GM12875 (cell line): ENCODE data around the gene JCAD.
"Not testable (repeated sequence)": the region's sequence is repeated elsewhere in the genome, so short reads cannot be mapped to it uniquely, and the experiment has no call there.

Experiments
- H3K4me3 ChIP-seq: one replicate; pipeline ENCODE4 v1.5.1; 2011; ENCODE audit warnings: low read depth, low read length, control low read depth
- TF ChIP-seq, protein P1 (sequence below): IDR thresholded peaks from 2 replicates; pipeline ENCODE4 v1.5.1; 2011; ENCODE audit warnings: low read depth, mild to moderate bottlenecking, control low read depth, inconsistent platforms, low read length, moderate library complexity, borderline replicate concordance; ENCODE audit not compliant: insufficient read depth

JCAD gene

GRCh38 chr10:30059209-30060107 is at the start of gene JCAD:
TSS of gene JCAD (minus strand) at chr10:30059586. CDS start at chr10:30047812, 11,774 bp downstream.
- TF ChIP-seq, protein P1, sequence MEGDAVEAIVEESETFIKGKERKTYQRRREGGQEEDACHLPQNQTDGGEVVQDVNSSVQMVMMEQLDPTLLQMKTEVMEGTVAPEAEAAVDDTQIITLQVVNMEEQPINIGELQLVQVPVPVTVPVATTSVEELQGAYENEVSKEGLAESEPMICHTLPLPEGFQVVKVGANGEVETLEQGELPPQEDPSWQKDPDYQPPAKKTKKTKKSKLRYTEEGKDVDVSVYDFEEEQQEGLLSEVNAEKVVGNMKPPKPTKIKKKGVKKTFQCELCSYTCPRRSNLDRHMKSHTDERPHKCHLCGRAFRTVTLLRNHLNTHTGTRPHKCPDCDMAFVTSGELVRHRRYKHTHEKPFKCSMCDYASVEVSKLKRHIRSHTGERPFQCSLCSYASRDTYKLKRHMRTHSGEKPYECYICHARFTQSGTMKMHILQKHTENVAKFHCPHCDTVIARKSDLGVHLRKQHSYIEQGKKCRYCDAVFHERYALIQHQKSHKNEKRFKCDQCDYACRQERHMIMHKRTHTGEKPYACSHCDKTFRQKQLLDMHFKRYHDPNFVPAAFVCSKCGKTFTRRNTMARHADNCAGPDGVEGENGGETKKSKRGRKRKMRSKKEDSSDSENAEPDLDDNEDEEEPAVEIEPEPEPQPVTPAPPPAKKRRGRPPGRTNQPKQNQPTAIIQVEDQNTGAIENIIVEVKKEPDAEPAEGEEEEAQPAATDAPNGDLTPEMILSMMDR: no peak
- peak within 1 kb of the TSS; percentile 26 for H3K4me3 ChIP-seq

DNA sequence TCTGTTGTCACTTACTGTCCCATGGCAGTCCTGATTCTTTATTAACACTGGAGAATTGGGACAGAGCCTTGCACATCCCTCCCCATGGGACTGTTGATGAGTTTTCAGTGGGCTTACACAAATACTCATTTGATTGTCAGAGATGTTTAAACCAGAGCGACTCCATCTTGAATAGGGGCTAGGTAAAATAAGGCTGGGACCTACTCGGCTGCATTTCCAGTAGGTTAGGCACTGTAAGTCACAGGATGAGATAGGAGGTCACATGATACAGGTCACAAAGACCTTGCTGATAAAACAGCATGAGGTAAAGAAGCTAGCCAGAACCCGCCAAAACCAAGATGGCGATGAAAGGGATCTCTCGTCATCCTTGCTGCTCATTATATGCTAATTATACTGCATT is 47.6 kb upstream of the JCAD start:
- no peak overlapping the region for H3K4me3 ChIP-seq
- TF ChIP-seq, protein P1: no peak

DNA sequence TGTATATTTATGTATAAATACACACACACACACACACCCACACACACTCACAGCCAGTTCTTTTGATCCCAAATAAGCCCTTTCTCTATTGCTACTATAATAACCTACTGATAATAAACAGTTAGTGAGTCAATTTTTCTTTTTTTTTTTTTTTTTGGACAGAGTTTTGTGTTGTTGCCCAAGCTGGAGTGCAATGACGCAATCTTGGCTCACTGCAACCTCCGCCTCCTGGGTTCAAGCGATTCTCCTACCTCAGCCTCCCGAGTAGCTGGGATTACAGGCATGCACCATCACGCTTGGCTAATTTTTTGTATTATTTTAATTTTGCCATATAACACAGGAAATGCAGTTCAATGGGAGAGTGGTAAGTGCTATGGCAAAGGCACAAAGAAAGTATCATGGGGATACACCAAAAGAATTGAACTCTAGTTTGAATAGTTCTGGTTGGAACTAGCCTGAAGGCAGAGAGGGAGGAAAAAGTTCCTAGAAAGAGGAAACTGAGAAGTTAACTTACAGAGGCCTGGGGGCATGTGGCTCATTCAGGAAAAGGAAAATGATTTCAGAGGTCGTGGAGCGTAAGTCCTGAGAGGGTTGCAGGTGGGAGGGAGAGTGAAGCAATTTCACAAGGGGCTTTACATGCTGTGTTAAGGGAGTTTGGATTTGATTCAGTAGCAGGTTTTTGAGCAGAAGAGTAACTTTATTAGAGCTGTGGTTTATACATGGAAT is 44.4 kb upstream of the JCAD start:
- TF ChIP-seq, protein P1: no peak

DNA sequence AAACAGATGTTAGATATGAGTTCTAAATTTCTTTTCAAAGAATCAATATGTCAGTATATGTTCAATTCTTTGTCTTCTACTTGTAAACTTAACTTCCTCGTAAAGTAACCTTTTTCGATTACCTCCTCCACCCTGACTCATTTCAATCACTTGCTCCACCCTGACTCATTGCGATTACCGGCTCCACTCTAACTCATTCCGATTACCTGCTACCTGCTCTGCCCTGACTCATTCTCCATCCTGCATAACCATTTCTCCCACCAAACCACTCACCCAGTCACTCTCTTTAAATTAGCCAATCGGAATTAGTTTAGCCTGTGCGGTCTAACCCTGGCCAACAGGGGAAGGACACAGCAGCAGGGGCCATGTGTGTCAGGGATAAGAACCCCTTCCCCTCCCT is 40.3 kb upstream of the JCAD start:
- not testable (repeated sequence) for H3K4me3 ChIP-seq

More for the DNA sequence above, 44.4 kb upstream of the JCAD start:
- no peak overlapping the region for H3K4me3 ChIP-seq

DNA sequence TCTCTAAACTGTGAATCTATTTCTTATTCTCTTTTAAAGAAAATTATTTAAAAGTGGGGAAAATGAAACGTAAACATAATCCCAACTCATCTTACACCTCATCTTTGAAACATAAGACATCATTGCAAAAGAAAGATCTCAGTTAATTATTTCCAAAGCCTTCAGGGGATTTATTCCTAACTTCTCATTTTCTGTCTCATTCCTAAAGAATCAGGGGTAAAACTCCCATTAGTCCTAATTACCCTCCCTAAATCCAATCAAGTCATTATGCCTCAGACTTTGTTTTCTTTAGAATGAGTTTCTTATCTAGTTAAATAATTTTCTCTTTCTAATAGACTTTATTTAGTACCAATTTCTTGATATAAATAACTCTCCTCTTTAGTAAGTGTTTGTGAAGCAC is 39.7 kb upstream of the JCAD start:
- TF ChIP-seq, protein P1: no peak

GRCh38 chr10:30098629-30099028 is 39.2 kb upstream of the JCAD start:
- TF ChIP-seq, protein P1: no peak
- H3K4me3 ChIP-seq: no peak overlapping the region

More for the DNA sequence above, 39.7 kb upstream of the JCAD start:
- H3K4me3 ChIP-seq: no peak overlapping the region

DNA sequence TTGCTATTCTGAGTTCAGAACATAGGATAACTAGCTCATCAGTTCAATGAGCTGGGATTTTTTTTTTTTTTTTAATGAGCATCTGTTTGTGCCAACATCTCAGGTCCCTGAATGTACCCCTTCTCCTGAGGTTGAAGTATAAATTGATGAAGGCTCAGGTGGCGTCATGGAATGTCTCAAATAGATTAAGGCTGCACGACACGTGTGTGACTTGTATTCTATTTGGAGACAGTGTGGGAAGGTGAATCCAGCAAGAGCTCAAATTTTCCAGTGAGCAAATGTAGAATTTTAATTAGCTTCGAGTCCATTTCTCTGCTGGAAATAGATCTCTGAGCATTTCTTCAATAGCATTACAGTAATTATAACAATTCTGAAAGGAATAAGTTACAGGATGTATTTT is 37.2 kb upstream of the JCAD start:
- TF ChIP-seq, protein P1: no peak
- no peak overlapping the region for H3K4me3 ChIP-seq
